PC-3 (cell line): ENCODE measurements around the gene TENT4B. TPM values are rescaled to one million over a fixed set of nuclear protein-coding genes. Genes with fewer than 3 reads are reported as not detected.

ENCODE experiments used
- ATAC-seq: fragments of 200-7000 bp; cut with Tn5 transposase; 2 replicates; pipeline ENCODE4 v1.9.1; 2020; ENCODE audit warnings: mild to moderate bottlenecking, moderate library complexity
- BruUV-seq: library from RNA; stranded (reverse); fragments of 400-500 nt; replicated peaks from 2 replicates; lab custom pipeline; 2021; lab: Mats Ljungman, UMichigan
- CTCF ChIA-PET: fragments of 300-600 bp; sonication (Branson Sonifier 250); formaldehyde crosslinking; loops from one replicate; lab custom pipeline; 2022; ENCODE audit warnings: antibody characterized with exemption; lab: Charles Lee
- POLR2A ChIA-PET: fragments of 300-600 bp; sonication (Branson Sonifier 250); formaldehyde crosslinking; loops from one replicate; lab custom pipeline; 2022; ENCODE audit warnings: antibody characterized with exemption; ENCODE audit not compliant: unreplicated experiment; lab: Charles Lee
- DNase-seq: peaks from one replicate; pipeline ENCODE4 v3.0.0-alpha.2; 2015
- H2AFZ ChIP-seq: fragments of 300-600 bp; sonication (generic); 2 replicates; pipeline ENCODE4 v1.6.0; 2016; ENCODE audit warnings: antibody characterized with exemption, low read length
- H3F3A ChIP-seq: fragments of 300-600 bp; sonication (generic); one replicate; pipeline ENCODE4 v1.6.0; 2017; ENCODE audit warnings: antibody characterized with exemption, low read length, control low read depth, mild to moderate bottlenecking; ENCODE audit not compliant: unreplicated experiment
- H3K27ac ChIP-seq: fragments of 300-600 bp; sonication (generic); 2 replicates; pipeline ENCODE4 v1.5.1; 2016; ENCODE audit warnings: mild to moderate bottlenecking, low read length
- H3K27me3 ChIP-seq: fragments of 300-600 bp; sonication (generic); 2 replicates; pipeline ENCODE4 v1.6.1; 2016; ENCODE audit warnings: low read length, mixed read lengths
- H3K36me3 ChIP-seq: fragments of 300-600 bp; sonication (generic); 2 replicates; pipeline ENCODE4 v1.6.1; 2016; ENCODE audit warnings: low read depth, mixed run types, low read length, mixed read lengths
- H3K4me1 ChIP-seq: fragments of 300-600 bp; sonication (generic); 2 replicates; pipeline ENCODE4 v1.5.1; 2016; ENCODE audit warnings: low read length; ENCODE audit not compliant: insufficient read depth
- H3K4me2 ChIP-seq: fragments of 300-600 bp; sonication (generic); 2 replicates; pipeline ENCODE4 v1.6.0; 2016; ENCODE audit warnings: low read length
- H3K4me3 ChIP-seq: fragments of 300-600 bp; sonication (generic); 2 replicates; pipeline ENCODE4 v1.5.1; 2016; ENCODE audit warnings: mild to moderate bottlenecking, low read length, mixed read lengths
- H3K79me2 ChIP-seq: fragments of 300-600 bp; sonication (generic); 2 replicates; pipeline ENCODE4 v1.6.1; 2017; ENCODE audit warnings: low read length, mixed read lengths
- H3K9ac ChIP-seq: fragments of 300-600 bp; sonication (generic); 2 replicates; pipeline ENCODE4 v1.6.0; 2016; ENCODE audit warnings: mild to moderate bottlenecking, low read length
- H3K9me2 ChIP-seq: fragments of 300-600 bp; sonication (generic); replicated peaks from 2 replicates; pipeline ENCODE4 v1.6.1; 2016; ENCODE audit warnings: mixed run types, low read length, mixed read lengths
- H3K9me3 ChIP-seq: fragments of 300-600 bp; sonication (generic); 2 replicates; pipeline ENCODE4 v1.6.1; 2016; ENCODE audit warnings: low read length, mixed read lengths
- H4K20me1 ChIP-seq: fragments of 300-600 bp; sonication (generic); 2 replicates; pipeline ENCODE4 v1.6.1; 2016; ENCODE audit warnings: low read length, mixed read lengths
- EZH2 ChIP-seq: fragments of 300-600 bp; sonication (generic); IDR thresholded peaks from one replicate; pipeline ENCODE4 v1.6.1; 2017; ENCODE audit warnings: antibody characterized with exemption, mild to moderate bottlenecking, low read length; ENCODE audit not compliant: unreplicated experiment
- EZH2phosphoT487 ChIP-seq: fragments of 300-600 bp; sonication (generic); IDR thresholded peaks from 2 replicates; pipeline ENCODE4 v1.6.1; 2018; ENCODE audit warnings: mild to moderate bottlenecking, antibody characterized with exemption, low read length, borderline replicate concordance
- intact Hi-C: fragments of 100-400 bp; cut with micrococcal nuclease; formaldehyde crosslinking; loops from 2 replicates; pipeline ENCODE4 v1.9.0; 2023
- total RNA-seq: library from RNA; depleted of rRNA; stranded (reverse); fragments of >200 nt; gene quantifications from 2 replicates; pipeline ENCODE4 v1.2.3, GENCODE V29; 2014
- TF ChIP-seq, protein P1 (sequence below): fragments of 300-600 bp; sonication (generic); conservative IDR thresholded peaks from 2 replicates; pipeline ENCODE4 v1.5.1; 2017; ENCODE audit warnings: antibody characterized with exemption, low read depth, mild to moderate bottlenecking, low read length

TENT4B gene
- total RNA-seq, 1 experiment from 2014 or later = 6.3 TPM

DNA sequence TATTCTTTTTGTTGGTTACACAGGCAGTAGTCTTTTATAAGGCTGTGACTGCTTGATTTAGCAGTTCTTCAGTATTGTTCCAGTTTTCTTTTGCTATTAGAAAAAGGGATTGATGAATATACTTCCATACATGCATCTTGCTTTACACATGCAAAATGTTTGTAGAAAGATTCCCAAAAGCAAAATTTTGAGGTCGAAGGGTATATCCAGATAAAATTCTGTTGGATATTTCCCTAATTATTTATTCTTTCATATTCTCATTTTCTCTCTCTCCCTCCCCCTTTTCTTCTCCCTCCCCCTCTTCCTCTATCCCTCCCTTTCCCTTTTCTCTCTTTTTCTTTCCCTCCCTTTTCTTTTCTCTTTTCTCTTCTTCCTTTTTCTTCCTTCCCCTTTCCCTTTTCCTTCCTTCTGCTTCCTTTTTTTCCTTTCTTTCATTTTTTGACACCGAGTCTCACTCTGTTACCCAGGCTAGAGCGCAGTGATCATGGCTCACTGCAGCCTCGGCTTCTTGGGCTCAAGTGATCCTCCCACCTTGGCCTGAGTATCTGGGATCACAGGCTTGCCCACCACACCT is 66.4 kb downstream of the TENT4B start:
- no peak for ATAC-seq
- H4K20me1 ChIP-seq = no peaks in the 10 kb centered on the region
- no peaks in the 10 kb centered on the region for H3F3A ChIP-seq
- no peak for DNase-seq
- H3K27me3 ChIP-seq = no peaks in the 10 kb centered on the region
- H3K79me2 ChIP-seq = no peaks in the 10 kb centered on the region
- H3K9me3 ChIP-seq = no peaks in the 10 kb centered on the region
- CTCF ChIA-PET = no interaction called here
- no peak overlapping the region for H2AFZ ChIP-seq
- TF ChIP-seq EZH2phosphoT487 = no peak
- TF ChIP-seq, protein P1, sequence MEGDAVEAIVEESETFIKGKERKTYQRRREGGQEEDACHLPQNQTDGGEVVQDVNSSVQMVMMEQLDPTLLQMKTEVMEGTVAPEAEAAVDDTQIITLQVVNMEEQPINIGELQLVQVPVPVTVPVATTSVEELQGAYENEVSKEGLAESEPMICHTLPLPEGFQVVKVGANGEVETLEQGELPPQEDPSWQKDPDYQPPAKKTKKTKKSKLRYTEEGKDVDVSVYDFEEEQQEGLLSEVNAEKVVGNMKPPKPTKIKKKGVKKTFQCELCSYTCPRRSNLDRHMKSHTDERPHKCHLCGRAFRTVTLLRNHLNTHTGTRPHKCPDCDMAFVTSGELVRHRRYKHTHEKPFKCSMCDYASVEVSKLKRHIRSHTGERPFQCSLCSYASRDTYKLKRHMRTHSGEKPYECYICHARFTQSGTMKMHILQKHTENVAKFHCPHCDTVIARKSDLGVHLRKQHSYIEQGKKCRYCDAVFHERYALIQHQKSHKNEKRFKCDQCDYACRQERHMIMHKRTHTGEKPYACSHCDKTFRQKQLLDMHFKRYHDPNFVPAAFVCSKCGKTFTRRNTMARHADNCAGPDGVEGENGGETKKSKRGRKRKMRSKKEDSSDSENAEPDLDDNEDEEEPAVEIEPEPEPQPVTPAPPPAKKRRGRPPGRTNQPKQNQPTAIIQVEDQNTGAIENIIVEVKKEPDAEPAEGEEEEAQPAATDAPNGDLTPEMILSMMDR = no peak
- no peak for TF ChIP-seq EZH2
- no peaks in the 10 kb centered on the region for H3K4me1 ChIP-seq
- H3K36me3 ChIP-seq = peaks cover 6% of the 10 kb centered on the region; the same call in 1 of the 2 replicates
- H3K9ac ChIP-seq = no peak overlapping the region
- no peaks in the 10 kb centered on the region for H3K9me2 ChIP-seq
- no peak overlapping the region for H3K4me2 ChIP-seq
- no TSS peak for BruUV-seq
- no peak overlapping the region for H3K4me3 ChIP-seq
- H3K27ac ChIP-seq = no peak overlapping the region
- POLR2A ChIA-PET = no interaction called here
- intact Hi-C loops = loop anchor here (10.0 kb wide), 1 partner anchor 105 kb away; no protein-coding TSS in a partner anchor

DNA sequence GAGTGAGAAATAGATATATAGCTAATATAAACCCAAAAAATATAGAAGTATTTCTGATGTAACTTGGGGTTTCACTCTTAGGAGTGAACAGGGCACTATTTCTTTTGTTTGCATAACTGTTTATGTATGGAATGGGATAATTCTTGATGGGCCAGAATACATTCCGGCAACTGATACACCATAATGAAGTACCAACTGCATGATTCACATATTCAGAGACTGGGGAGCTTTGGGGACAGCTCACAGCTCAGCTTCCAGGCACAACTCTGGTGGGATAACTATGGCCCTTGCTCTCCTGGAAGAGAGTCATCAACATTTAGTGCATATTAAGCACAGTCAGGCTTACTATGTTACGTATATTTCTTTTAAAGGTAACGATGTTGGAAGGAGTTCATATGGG is 71.2 kb downstream of the TENT4B start:
- ChIA-PET CTCF (no interaction called here), POLR2A (interaction anchor here (0.9 kb wide), 1 partner anchor 103 kb away, joined by 5 read pairs; no protein-coding TSS in a partner anchor)
- H3K4me2 ChIP-seq = no peak overlapping the region
- H3K79me2 ChIP-seq = no peaks in the 10 kb centered on the region
- H3K27ac ChIP-seq = no peak overlapping the region
- no peaks in the 10 kb centered on the region for H3K27me3 ChIP-seq
- peaks cover 6% of the 10 kb centered on the region; the same call in 1 of the 2 replicates for H3K36me3 ChIP-seq
- intact Hi-C loops = no loop called here
- BruUV-seq = no TSS peak
- H3F3A ChIP-seq = no peaks in the 10 kb centered on the region
- no peaks in the 10 kb centered on the region for H4K20me1 ChIP-seq
- H3K9ac ChIP-seq = no peak overlapping the region
- no peaks in the 10 kb centered on the region for H3K4me1 ChIP-seq
- TF ChIP-seq, protein P1 = no peak
- TF ChIP-seq EZH2 (no peak), EZH2phosphoT487 (no peak)
- ATAC-seq (no peak), DNase-seq (no peak)
- H3K4me3 ChIP-seq = no peak overlapping the region
- no peaks in the 10 kb centered on the region for H3K9me3 ChIP-seq
- no peak overlapping the region for H2AFZ ChIP-seq
- H3K9me2 ChIP-seq = no peaks in the 10 kb centered on the region

DNA sequence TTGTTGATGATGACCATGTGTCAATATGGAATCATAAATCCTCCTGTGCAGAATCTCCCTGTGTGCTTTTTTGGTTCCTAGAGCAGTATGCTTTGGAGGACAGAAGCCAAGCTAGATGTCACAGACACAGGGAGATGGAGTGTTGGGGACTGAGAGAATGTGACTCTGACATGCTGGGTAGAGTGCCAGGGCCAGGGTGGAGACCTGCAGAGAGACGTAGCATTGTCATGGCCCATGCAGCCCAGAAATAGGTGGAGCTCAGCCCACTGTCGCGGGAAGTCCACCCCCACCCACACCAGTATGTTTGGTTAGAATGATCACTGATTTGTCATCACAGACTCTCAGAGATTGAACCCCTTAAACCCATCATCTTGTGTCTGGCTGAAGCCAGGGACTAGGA is 74.0 kb downstream of the TENT4B start:
- TF ChIP-seq EZH2 (no peak), EZH2phosphoT487 (no peak)
- TF ChIP-seq, protein P1 = no peak
- H3K27ac ChIP-seq = no peak overlapping the region
- ChIA-PET POLR2A (no interaction called here), CTCF (no interaction called here)
- H3K27me3 ChIP-seq = no peaks in the 10 kb centered on the region
- no peaks in the 10 kb centered on the region for H3K9me3 ChIP-seq
- intact Hi-C loops = no loop called here
- DNase-seq = no peak
- no peak overlapping the region for H3K4me2 ChIP-seq
- no peaks in the 10 kb centered on the region for H3K79me2 ChIP-seq
- H3K4me1 ChIP-seq = no peaks in the 10 kb centered on the region
- no peaks in the 10 kb centered on the region for H4K20me1 ChIP-seq
- H3K36me3 ChIP-seq = peaks cover 6% of the 10 kb centered on the region; the same call in 1 of the 2 replicates
- H2AFZ ChIP-seq = no peak overlapping the region
- H3K9ac ChIP-seq = no peak overlapping the region
- no TSS peak for BruUV-seq
- no peaks in the 10 kb centered on the region for H3K9me2 ChIP-seq
- no peak overlapping the region for H3K4me3 ChIP-seq
- ATAC-seq = no peak
- H3F3A ChIP-seq = no peaks in the 10 kb centered on the region
